SU-DHL-6 (cell line): Measurements from ENCODE around the gene GPRC5C.

Source experiments
- CTCF ChIP-seq: fragments of 200-600 bp; sonication (generic); IDR thresholded peaks from one replicate; pipeline ENCODE4 v1.5.1; 2017; ENCODE audit warnings: antibody characterized with exemption, mild to moderate bottlenecking, low read length, moderate library complexity; ENCODE audit not compliant: insufficient read depth, poor library complexity, severe bottlenecking
- EZH2phosphoT487 ChIP-seq: fragments of 200-600 bp; sonication (generic), shearing (Covaris generic); conservative IDR thresholded peaks from 2 replicates; pipeline ENCODE4 v1.6.1; 2018; ENCODE audit warnings: mild to moderate bottlenecking, antibody characterized with exemption, low read length, moderate library complexity, mixed read lengths

GRCh38 chr17:74466828-74467184 lies 34.9 kb downstream of the GPRC5C start:
- no peak for TF ChIP-seq CTCF
- TF ChIP-seq EZH2phosphoT487 = no peak
